ENCODE results near the gene LRRC40. TPM values are rescaled to one million over a fixed set of nuclear protein-coding genes. Genes with fewer than 3 reads are reported as not detected.

The LRRC40 gene
- total RNA-seq, 1 donor from 2014 or later = 10.5 TPM

GRCh38 chr1:70221238-70222121 lies 16.1 kb upstream of the LRRC40 start, which contains the start of gene SRSF11:
TSS of gene SRSF11 (plus strand) at chr1:70221380. CDS start at chr1:70221637, 257 bp downstream.
- Histone ChIP-seq H3K27me3 (ENCODE audit: low read depth) (no peaks in the 10 kb centered on the region), H3K9me3 (no peaks in the 10 kb centered on the region), H3K27ac (peak within 1 kb of the TSS; percentile 93), H3K4me3 (peak within 1 kb of the TSS; percentile 68), H3K4me1 (peaks cover 38% of the 10 kb centered on the region), H3K36me3 (peaks cover 25% of the 10 kb centered on the region)
- intact Hi-C loops (cut with DNase I) = no loop called here
- ATAC-seq = peak; percentile 100
- TF ChIP-seq CTCF (IDR thresholded peaks at IDR 0.05) = no peak
- DNase-seq = peak; percentile 97

GRCh38 chr1:70220517-70221237 lies 15.3 kb upstream of the LRRC40 start:
- peak overlapping the region; percentile 68 for H3K4me3 ChIP-seq
- no peaks in the 10 kb centered on the region for H3K9me3 ChIP-seq
- DNase-seq (no peak), ATAC-seq (no peak)
- no peaks in the 10 kb centered on the region for H3K27me3 ChIP-seq (ENCODE audit: low read depth)
- TF ChIP-seq CTCF (IDR thresholded peaks at IDR 0.05) = no peak
- peaks cover 38% of the 10 kb centered on the region for H3K4me1 ChIP-seq
- peak overlapping the region; percentile 93 for H3K27ac ChIP-seq
- peaks cover 28% of the 10 kb centered on the region for H3K36me3 ChIP-seq
- intact Hi-C loops (cut with DNase I) = no loop called here

GRCh38 chr1:70220015-70220414 lies 14.6 kb upstream of the LRRC40 start:
- no peak overlapping the region for H3K27ac ChIP-seq
- DNase-seq (no peak), ATAC-seq (no peak)
- H3K4me1 ChIP-seq = peaks cover 38% of the 10 kb centered on the region
- intact Hi-C loops (cut with DNase I) = no loop called here
- H3K27me3 ChIP-seq (ENCODE audit: low read depth) = no peaks in the 10 kb centered on the region
- no peak for TF ChIP-seq CTCF (IDR thresholded peaks at IDR 0.05)
- peaks cover 28% of the 10 kb centered on the region for H3K36me3 ChIP-seq
- H3K9me3 ChIP-seq = no peaks in the 10 kb centered on the region
- no peak overlapping the region for H3K4me3 ChIP-seq

- intact Hi-C loops (cut with DNase I) = no loop called here
- H3K36me3 ChIP-seq = peaks cover 25% of the 10 kb centered on the region
- no peak for TF ChIP-seq CTCF (IDR thresholded peaks at IDR 0.05)
- no peak overlapping the region for H3K4me3 ChIP-seq
- ATAC-seq (no peak), DNase-seq (no peak)
- H3K27ac ChIP-seq = no peak overlapping the region
- H3K9me3 ChIP-seq = no peaks in the 10 kb centered on the region
- peaks cover 30% of the 10 kb centered on the region for H3K4me1 ChIP-seq
- H3K27me3 ChIP-seq (ENCODE audit: low read depth) = no peaks in the 10 kb centered on the region
Observed at GRCh38 chr1:70211541-70211940, 6.2 kb upstream of the LRRC40 start.

GRCh38 chr1:70210820-70211219 lies 5.4 kb upstream of the LRRC40 start:
- intact Hi-C loops (cut with DNase I) = no loop called here
- Histone ChIP-seq H3K27me3 (ENCODE audit: low read depth) (no peaks in the 10 kb centered on the region), H3K4me1 (peaks cover 33% of the 10 kb centered on the region), H3K36me3 (peaks cover 18% of the 10 kb centered on the region), H3K27ac (no peak overlapping the region), H3K4me3 (no peak overlapping the region), H3K9me3 (no peaks in the 10 kb centered on the region)
- TF ChIP-seq CTCF (IDR thresholded peaks at IDR 0.05) = no peak
- no peak for ATAC-seq
- no peak for DNase-seq
